Embryonic facial prominence (tissue), 1 donor: ENCODE measurements around the gene PCDHA13.
"Not testable (repeated sequence)": the region's sequence is repeated elsewhere in the genome, so short reads cannot be mapped to it uniquely, and the experiment has no call there.

Experiments
- DNase-seq: peaks from one replicate; pipeline ENCODE4 v3.0.0-alpha.2; 2016; ENCODE audit errors: extremely low spot score

Gene PCDHA13

GRCh38 chr5:140881889-140882590, at the start of gene PCDHA13:
Gene PCDHA13 (plus strand): TSS chr5:140882124. CDS start chr5:140882269, 145 bp downstream.
- DNase-seq: no peak

GRCh38 chr5:140833993-140834392, 47.9 kb upstream of the PCDHA13 start, which contains the start of gene PCDHA7:
Gene PCDHA7 (plus strand): TSS chr5:140834269. CDS start chr5:140834384, 115 bp downstream.
- no peak for DNase-seq

GRCh38 chr5:140834439-140835008, 47.4 kb upstream of the PCDHA13 start:
- not testable (repeated sequence) for DNase-seq

- DNase-seq: no peak
Measured at GRCh38 chr5:140835622-140836510, 46.1 kb upstream of the PCDHA13 start.

- DNase-seq: no peak
Measured at GRCh38 chr5:140840978-140841962, 40.7 kb upstream of the PCDHA13 start, which contains the start of gene PCDHA8. Gene PCDHA8 (plus strand): TSS chr5:140841187. CDS start chr5:140841322, 135 bp downstream.

- no peak for DNase-seq
Measured at GRCh38 chr5:140842798-140843733, 38.9 kb upstream of the PCDHA13 start.

GRCh38 chr5:140848139-140849102, 33.5 kb upstream of the PCDHA13 start, which contains the start of gene PCDHA9:
Gene PCDHA9 (plus strand): TSS chr5:140848382. CDS start chr5:140848496, 114 bp downstream.
- not testable (repeated sequence) for DNase-seq

- DNase-seq: not testable (repeated sequence)
Measured at GRCh38 chr5:140849831-140850634, 31.9 kb upstream of the PCDHA13 start.

GRCh38 chr5:140855772-140856674, 25.9 kb upstream of the PCDHA13 start, which contains the start of gene PCDHA10:
Gene PCDHA10 (plus strand): TSS chr5:140855897. CDS start chr5:140856049, 152 bp downstream.
- no peak for DNase-seq

GRCh38 chr5:140857177-140857986, 24.5 kb upstream of the PCDHA13 start:
- DNase-seq: no peak

- no peak for DNase-seq
Measured at GRCh38 chr5:140857987-140858240, 24.0 kb upstream of the PCDHA13 start.

GRCh38 chr5:140862441-140863295, 19.3 kb upstream of the PCDHA13 start:
- DNase-seq: no peak

GRCh38 chr5:140868721-140869554, 13.0 kb upstream of the PCDHA13 start, which contains the start of gene PCDHA11:
Gene PCDHA11 (plus strand): TSS chr5:140868957. CDS start chr5:140869104, 147 bp downstream.
- DNase-seq: no peak

- no peak for DNase-seq
Measured at GRCh38 chr5:140869555-140869886, 12.4 kb upstream of the PCDHA13 start.
